ENCODE measurements around the gene TBC1D16. TPM values are rescaled to one million over a fixed set of nuclear protein-coding genes. Genes with fewer than 3 reads are reported as not detected.
A peak's percentile ranks its signal among the peaks of the same experiment; 100 is the strongest.
"Not testable (repeated sequence)": the region's sequence is repeated elsewhere in the genome, so short reads cannot be mapped to it uniquely, and the experiment has no call there.

TBC1D16 gene
- total and polyA plus RNA-seq, 2 donors from 2014 or later = 9.1 to 68.0 TPM

DNA sequence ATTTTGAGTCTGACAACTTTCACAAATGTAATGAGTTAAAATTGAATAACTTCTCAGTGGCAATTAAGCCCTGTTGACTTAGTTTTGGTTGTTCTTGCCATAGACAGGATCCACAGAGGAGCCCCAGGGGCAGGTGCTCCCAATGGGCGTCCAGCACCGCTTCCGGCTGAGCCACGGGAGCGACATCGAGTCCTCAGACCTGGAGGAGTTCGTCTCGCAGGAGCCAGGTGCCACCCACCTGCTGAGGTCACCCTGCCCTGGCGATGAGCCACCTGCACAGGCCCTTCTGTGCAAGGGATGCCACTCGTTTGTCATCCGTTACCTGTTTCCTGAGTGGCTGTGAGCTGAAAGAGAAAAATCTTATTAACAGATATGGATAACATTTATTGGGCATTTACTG, 11.5 kb upstream of the TBC1D16 start:
- H3K27ac ChIP-seq (ENCODE audit: low read depth in 2 of 2, low read length in 2 of 2) = no peak overlapping the region
- no peak for FAIRE-seq
- DNase-seq = peak in 1 of 5 donors; percentile 39
- no peaks in the 10 kb centered on the region for H3K9me3 ChIP-seq (ENCODE audit: control insufficient read depth in 2 of 3, insufficient read depth in 1 of 3, low read length in 3 of 3)
- peaks cover 0 to 4% (median 2%) of the 10 kb centered on the region in 3 donors for H3K36me3 ChIP-seq (ENCODE audit: control insufficient read depth in 2 of 3, insufficient read depth in 3 of 3, low read length in 3 of 3)
- no peaks in the 10 kb centered on the region for H3K27me3 ChIP-seq (ENCODE audit: control insufficient read depth, insufficient read depth, low read length)
- intact Hi-C loops (cut with DNase I) = no loop called here
- TF ChIP-seq, protein P1, sequence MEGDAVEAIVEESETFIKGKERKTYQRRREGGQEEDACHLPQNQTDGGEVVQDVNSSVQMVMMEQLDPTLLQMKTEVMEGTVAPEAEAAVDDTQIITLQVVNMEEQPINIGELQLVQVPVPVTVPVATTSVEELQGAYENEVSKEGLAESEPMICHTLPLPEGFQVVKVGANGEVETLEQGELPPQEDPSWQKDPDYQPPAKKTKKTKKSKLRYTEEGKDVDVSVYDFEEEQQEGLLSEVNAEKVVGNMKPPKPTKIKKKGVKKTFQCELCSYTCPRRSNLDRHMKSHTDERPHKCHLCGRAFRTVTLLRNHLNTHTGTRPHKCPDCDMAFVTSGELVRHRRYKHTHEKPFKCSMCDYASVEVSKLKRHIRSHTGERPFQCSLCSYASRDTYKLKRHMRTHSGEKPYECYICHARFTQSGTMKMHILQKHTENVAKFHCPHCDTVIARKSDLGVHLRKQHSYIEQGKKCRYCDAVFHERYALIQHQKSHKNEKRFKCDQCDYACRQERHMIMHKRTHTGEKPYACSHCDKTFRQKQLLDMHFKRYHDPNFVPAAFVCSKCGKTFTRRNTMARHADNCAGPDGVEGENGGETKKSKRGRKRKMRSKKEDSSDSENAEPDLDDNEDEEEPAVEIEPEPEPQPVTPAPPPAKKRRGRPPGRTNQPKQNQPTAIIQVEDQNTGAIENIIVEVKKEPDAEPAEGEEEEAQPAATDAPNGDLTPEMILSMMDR (IDR thresholded peaks at IDR 0.05; ENCODE audit: borderline replicate concordance, extremely low read depth, insufficient read depth) = no peak
- no peaks in the 10 kb centered on the region for H3K4me1 ChIP-seq (ENCODE audit: control insufficient read depth in 2 of 3, insufficient read depth in 2 of 3, low read depth in 1 of 3, low read length in 3 of 3)
- H3K4me3 ChIP-seq (ENCODE audit: low read length in 3 of 3) = no peak overlapping the region
- no peak overlapping the region for H3K9ac ChIP-seq (ENCODE audit: low read length in 3 of 3)

DNA sequence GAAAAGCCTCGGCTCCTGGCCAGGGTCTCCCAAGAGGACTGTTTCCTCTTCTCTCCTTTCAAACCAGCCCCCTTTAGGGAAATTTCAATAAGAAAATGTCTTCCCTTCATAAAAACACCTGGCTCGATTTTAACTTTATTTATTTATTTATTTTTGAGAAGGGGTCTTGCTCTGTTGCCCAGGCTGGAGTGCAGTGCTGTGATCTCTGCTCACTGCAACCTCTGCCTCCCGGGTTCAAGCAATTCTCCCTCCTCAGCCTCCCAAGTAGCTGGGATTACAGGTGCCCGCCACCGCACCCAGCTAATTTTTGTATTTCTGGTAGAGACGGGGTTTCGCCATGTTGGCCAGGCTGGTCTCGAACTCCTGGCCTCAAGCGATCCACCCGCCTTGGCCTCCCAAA, 11.0 kb upstream of the TBC1D16 start:
- intact Hi-C loops (cut with DNase I); H3K36me3 ChIP-seq (ENCODE audit: control insufficient read depth in 2 of 3, insufficient read depth in 3 of 3, low read length in 3 of 3); H3K27me3 ChIP-seq (ENCODE audit: control insufficient read depth, insufficient read depth, low read length); H3K9ac ChIP-seq (ENCODE audit: low read length in 3 of 3); H3K4me3 ChIP-seq (ENCODE audit: low read length in 3 of 3); H3K9me3 ChIP-seq (ENCODE audit: control insufficient read depth in 2 of 3, insufficient read depth in 1 of 3, low read length in 3 of 3); FAIRE-seq; H3K4me1 ChIP-seq (ENCODE audit: control insufficient read depth in 2 of 3, insufficient read depth in 2 of 3, low read depth in 1 of 3, low read length in 3 of 3); H3K27ac ChIP-seq (ENCODE audit: low read depth in 2 of 2, low read length in 2 of 2): not testable (repeated sequence)
- DNase-seq = peak in 1 of 5 donors; percentile 31

- intact Hi-C loops (cut with DNase I) = no loop called here
- DNase-seq = no peak
- FAIRE-seq = no peak
These were observed 10.0 kb upstream of the TBC1D16 start for GRCh38 chr17:80045703-80046102.

DNA sequence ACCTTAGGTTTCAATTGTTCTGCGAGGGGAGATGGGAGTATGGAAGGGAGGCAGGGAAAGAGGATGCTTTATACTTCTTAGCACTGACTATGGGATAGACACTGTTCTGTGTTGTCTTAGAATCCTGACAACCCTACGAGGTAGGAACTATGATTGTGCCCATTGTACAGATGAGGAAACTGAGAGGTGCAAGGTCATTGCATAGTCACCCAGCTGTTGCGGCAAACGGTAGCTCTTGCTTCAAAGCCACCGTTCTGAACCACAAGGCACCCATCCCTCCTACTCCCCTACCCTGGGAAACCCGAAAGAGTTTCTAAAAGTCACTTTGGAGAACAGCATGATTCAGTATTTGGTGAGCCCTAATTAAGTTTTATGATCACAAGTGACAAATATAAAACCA, 8.3 kb upstream of the TBC1D16 start:
- TF ChIP-seq, protein P1 (IDR thresholded peaks at IDR 0.05; ENCODE audit: borderline replicate concordance, extremely low read depth, insufficient read depth) = no peak
- Histone ChIP-seq H3K27ac (ENCODE audit: low read depth in 2 of 2, low read length in 2 of 2) (no peak overlapping the region), H3K36me3 (ENCODE audit: control insufficient read depth in 2 of 3, insufficient read depth in 3 of 3, low read length in 3 of 3) (peaks cover 0 to 2% (median 0%) of the 10 kb centered on the region in 3 donors), H3K4me3 (ENCODE audit: low read length in 3 of 3) (no peak overlapping the region), H3K4me1 (ENCODE audit: control insufficient read depth in 2 of 3, insufficient read depth in 2 of 3, low read depth in 1 of 3, low read length in 3 of 3) (no peaks in the 10 kb centered on the region), H3K9me3 (ENCODE audit: control insufficient read depth in 2 of 3, insufficient read depth in 1 of 3, low read length in 3 of 3) (no peaks in the 10 kb centered on the region), H3K9ac (ENCODE audit: low read length in 3 of 3) (no peak overlapping the region), H3K27me3 (ENCODE audit: control insufficient read depth, insufficient read depth, low read length) (no peaks in the 10 kb centered on the region)
- intact Hi-C loops (cut with DNase I) = no loop called here
- DNase-seq (peak in 1 of 5 donors; percentile 3), FAIRE-seq (no peak)

More at GRCh38 chr17:80045703-80046102, 10.0 kb upstream of the TBC1D16 start:
- no peak overlapping the region for H3K27ac ChIP-seq (ENCODE audit: low read depth in 2 of 2, low read length in 2 of 2)
- TF ChIP-seq, protein P1 (IDR thresholded peaks at IDR 0.05; ENCODE audit: borderline replicate concordance, extremely low read depth, insufficient read depth) = no peak
- no peaks in the 10 kb centered on the region for H3K27me3 ChIP-seq (ENCODE audit: control insufficient read depth, insufficient read depth, low read length)
- H3K9me3 ChIP-seq (ENCODE audit: control insufficient read depth in 2 of 3, insufficient read depth in 1 of 3, low read length in 3 of 3) = no peaks in the 10 kb centered on the region
- no peak overlapping the region for H3K4me3 ChIP-seq (ENCODE audit: low read length in 3 of 3)
- H3K36me3 ChIP-seq (ENCODE audit: control insufficient read depth in 2 of 3, insufficient read depth in 3 of 3, low read length in 3 of 3) = peaks cover 0 to 2% (median 0%) of the 10 kb centered on the region in 3 donors
- H3K9ac ChIP-seq (ENCODE audit: low read length in 3 of 3) = no peak overlapping the region
- no peaks in the 10 kb centered on the region for H3K4me1 ChIP-seq (ENCODE audit: control insufficient read depth in 2 of 3, insufficient read depth in 2 of 3, low read depth in 1 of 3, low read length in 3 of 3)
